H1 (cell line): Measurements from ENCODE around the gene MMP28.

Experiments used
- ATF2 ChIP-seq: IDR thresholded peaks from 2 replicates; pipeline ENCODE4 v1.6.1; 2012; ENCODE audit warnings: low read length, inconsistent platforms
- BRCA1 ChIP-seq: IDR thresholded peaks from 2 replicates; pipeline ENCODE4 v1.6.1; 2012; ENCODE audit warnings: low read depth, low read length, improper control_type of control experiment
- CTCF ChIP-seq, 3 experiments: IDR thresholded peaks; 1 replicate in 2 of 3; 2 replicates in 1 of 3; pipeline versions ENCODE4 v1.5.1 to v1.6.1; 2011; ENCODE audit warnings: low read length in 3 of 3, mild to moderate bottlenecking in 3 of 3, inconsistent platforms in 2 of 3, low read depth in 1 of 3, moderate library complexity in 1 of 3; ENCODE audit not compliant: insufficient read depth in 1 of 3; ENCODE audit errors: control extremely low read depth in 1 of 3
- FOSL1 ChIP-seq: IDR thresholded peaks from 2 replicates; pipeline ENCODE4 v1.6.1; 2011; ENCODE audit warnings: mild to moderate bottlenecking, low read depth, low read length, moderate library complexity; ENCODE audit not compliant: insufficient read depth
- GABPA ChIP-seq: IDR thresholded peaks from 2 replicates; pipeline ENCODE4 v1.6.1; 2011; ENCODE audit warnings: mild to moderate bottlenecking, low read length, moderate library complexity, borderline replicate concordance; ENCODE audit not compliant: insufficient read depth
- JUND ChIP-seq: IDR thresholded peaks from 2 replicates; pipeline ENCODE4 v1.6.1; 2011; ENCODE audit warnings: mild to moderate bottlenecking, improper control_type of control experiment, low read length
- POLR2A ChIP-seq, 2 experiments: IDR thresholded peaks; 1 replicate in 1 of 2; 2 replicates in 1 of 2; pipeline ENCODE4 v1.6.1; 2011; ENCODE audit warnings: low read depth in 2 of 2, low read length in 2 of 2, mild to moderate bottlenecking in 2 of 2; ENCODE audit errors: control extremely low read depth in 1 of 2
- RNF2 ChIP-seq: fragments of 200-900, 300-1000 bp; sonication (generic); IDR thresholded peaks from 2 replicates; pipeline ENCODE4 v1.7.1; 2016; ENCODE audit warnings: borderline replicate concordance, low read depth, mild to moderate bottlenecking, antibody characterized with exemption, low read length; ENCODE audit not compliant: poor library complexity, severe bottlenecking; ENCODE audit errors: missing control alignments
- SAP30 ChIP-seq: fragments of 300-600 bp; sonication (generic); IDR thresholded peaks from 2 replicates; pipeline ENCODE4 v1.7.1; 2012; ENCODE audit warnings: low read length, moderate library complexity, mild to moderate bottlenecking, inconsistent platforms; ENCODE audit not compliant: insufficient read depth, insufficient replicate concordance
- SP4 ChIP-seq: IDR thresholded peaks from 2 replicates; pipeline ENCODE4 v1.6.1; 2012; ENCODE audit warnings: low read length, inconsistent platforms
- TEAD4 ChIP-seq: IDR thresholded peaks from 2 replicates; pipeline ENCODE4 v1.6.1; 2012; ENCODE audit warnings: low read depth, low read length, inconsistent platforms, mixed read lengths

DNA sequence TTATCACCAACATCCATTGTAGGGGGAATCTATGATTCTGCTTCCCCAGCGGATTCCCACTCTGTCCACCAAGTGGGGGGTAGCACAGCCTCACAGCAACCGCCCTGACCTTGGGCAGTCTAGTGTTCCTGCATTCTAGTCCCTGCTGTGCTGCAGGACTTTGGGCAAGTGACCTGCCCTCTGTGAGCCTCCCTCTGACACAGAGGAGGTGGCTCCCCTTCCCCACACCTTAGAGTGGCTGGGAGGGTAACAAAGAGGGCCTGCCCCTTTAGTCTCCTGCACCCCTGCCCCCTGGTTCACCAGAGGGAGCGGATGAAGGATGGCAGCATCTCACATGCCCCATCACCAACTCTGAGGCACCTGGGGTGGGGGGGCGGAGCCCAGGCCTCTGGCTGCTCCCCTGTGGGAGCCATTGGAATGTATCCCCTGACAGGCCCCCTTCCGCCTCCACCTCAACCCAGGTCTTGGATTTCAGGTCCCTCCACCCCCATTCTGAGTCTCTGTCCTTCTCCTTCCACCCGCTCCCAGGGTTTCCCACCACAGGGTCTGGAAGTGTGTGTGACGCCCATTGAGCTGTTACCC, 52.5 kb downstream of the MMP28 start:
- TF ChIP-seq JUND (no peak), CTCF (IDR thresholded peaks at IDR 0.05; ENCODE audit: control extremely low read depth in 1 of 3, insufficient read depth in 1 of 3, low read depth in 1 of 3, low read length in 3 of 3) (no peak), SAP30 (no peak), ATF2 (no peak), FOSL1 (no peak), BRCA1 (no peak), GABPA (no peak), RNF2 (no peak), POLR2A (IDR thresholded peaks at IDR 0.05; ENCODE audit: control extremely low read depth in 1 of 2, low read depth in 2 of 2, low read length in 2 of 2) (no peak), TEAD4 (no peak), SP4 (no peak)
